ENCODE measurements around the gene APLP2. TPM values are rescaled to one million over a fixed set of nuclear protein-coding genes. Genes with fewer than 3 reads are reported as not detected.

The APLP2 gene
- total RNA-seq, 1 experiment from 2014 or later: 210 TPM

GRCh38 chr11:130102301-130103249 lies 32.9 kb downstream of the APLP2 start:
- no TSS peak for BruUV-seq (replicated peaks)
- DNase-seq (ENCODE audit: low read depth, low spot score): no peak
- POLR2A ChIA-PET: no interaction called here

GRCh38 chr11:130103296-130103814 lies 33.7 kb downstream of the APLP2 start:
- no peaks in the 10 kb centered on the region for H3K9me2 ChIP-seq (ENCODE audit: insufficient read depth)
- H3K9ac ChIP-seq (ENCODE audit: low read length): no peak overlapping the region
- BruUV-seq (replicated peaks): no TSS peak
- no peak overlapping the region for H3K4me2 ChIP-seq (ENCODE audit: low read length)
- no peak overlapping the region for H3K4me3 ChIP-seq (replicated peaks in 1 of 2; ENCODE audit: low read depth in 1 of 2, low read length in 2 of 2)
- 0 out of 4 replicates have a peak, but pooled peaks cover 0 to 4% of the 10 kb centered on the region in 2 experiments for H3K4me1 ChIP-seq (ENCODE audit: control insufficient read depth in 1 of 2, insufficient read depth in 2 of 2, low read length in 2 of 2)
- ChIA-PET POLR2A (no interaction called here), CTCF (no interaction called here), RAD21 (ENCODE audit: low non-redundant PET in 1 of 2, low total read pairs in 2 of 2, uncharacterized antibody in 2 of 2, unreplicated experiment in 2 of 2) (no interaction called here)
- DNase-seq (ENCODE audit: low read depth, low spot score) (no peak), ATAC-seq (no peak; the same call in 1 of the 2 replicates)
- H2AFZ ChIP-seq (ENCODE audit: low read depth, low read length, poor library complexity, severe bottlenecking): no peak overlapping the region
- peaks cover 74% of the 10 kb centered on the region for H3K79me2 ChIP-seq (ENCODE audit: insufficient read depth, low read length)
- H3K36me3 ChIP-seq (ENCODE audit: control insufficient read depth in 1 of 2, insufficient read depth in 2 of 2, low read length in 2 of 2): no peaks in the 10 kb centered on the region
- H3K27me3 ChIP-seq (ENCODE audit: insufficient read depth, low read length): no peaks in the 10 kb centered on the region
- TF ChIP-seq EZH2phosphoT487 (IDR thresholded peaks at IDR 0.05; ENCODE audit: borderline replicate concordance) (no peak), RAD21 (IDR thresholded peaks at IDR 0.05; ENCODE audit: low read depth) (no peak), MAX (IDR thresholded peaks at IDR 0.05) (no peak)
- H3K27ac ChIP-seq (ENCODE audit: low read depth, low read length): no peak overlapping the region
- intact Hi-C loops (cut with micrococcal nuclease): no loop called here
- H4K20me1 ChIP-seq (ENCODE audit: insufficient read depth): no peaks in the 10 kb centered on the region
- H3K9me3 ChIP-seq (ENCODE audit: control insufficient read depth in 1 of 2, insufficient read depth in 1 of 2, low read depth in 1 of 2, low read length in 2 of 2): no peaks in the 10 kb centered on the region

More at GRCh38 chr11:130102301-130103249, 32.9 kb downstream of the APLP2 start:
- Histone ChIP-seq H3K79me2 (ENCODE audit: insufficient read depth, low read length) (peaks cover 78% of the 10 kb centered on the region), H4K20me1 (ENCODE audit: insufficient read depth) (no peaks in the 10 kb centered on the region), H3K9me2 (ENCODE audit: insufficient read depth) (no peaks in the 10 kb centered on the region), H3K9ac (ENCODE audit: low read length) (no peak overlapping the region), H3K4me3 (replicated peaks in 1 of 2; ENCODE audit: low read depth in 1 of 2, low read length in 2 of 2) (no peak overlapping the region), H3K9me3 (ENCODE audit: control insufficient read depth in 1 of 2, insufficient read depth in 1 of 2, low read depth in 1 of 2, low read length in 2 of 2) (no peaks in the 10 kb centered on the region), H3K27me3 (ENCODE audit: insufficient read depth, low read length) (no peaks in the 10 kb centered on the region), H3K4me1 (ENCODE audit: control insufficient read depth in 1 of 2, insufficient read depth in 2 of 2, low read length in 2 of 2) (0 out of 4 replicates have a peak, but pooled peaks cover 0 to 4% of the 10 kb centered on the region in 2 experiments), H3K4me2 (ENCODE audit: low read length) (no peak overlapping the region), H2AFZ (ENCODE audit: low read depth, low read length, poor library complexity, severe bottlenecking) (no peak overlapping the region), H3K27ac (ENCODE audit: low read depth, low read length) (no peak overlapping the region), H3K36me3 (ENCODE audit: control insufficient read depth in 1 of 2, insufficient read depth in 2 of 2, low read length in 2 of 2) (no peaks in the 10 kb centered on the region)
- ChIA-PET CTCF (no interaction called here), RAD21 (ENCODE audit: low non-redundant PET in 1 of 2, low total read pairs in 2 of 2, uncharacterized antibody in 2 of 2, unreplicated experiment in 2 of 2) (no interaction called here)
- intact Hi-C loops (cut with micrococcal nuclease): no loop called here
- no peak for TF ChIP-seq CEBPB (IDR thresholded peaks at IDR 0.05; ENCODE audit: low read depth)
- ATAC-seq: no peak
